ENCODE results near the gene XPNPEP1. TPM values are rescaled to one million over a fixed set of nuclear protein-coding genes. Genes with fewer than 3 reads are reported as not detected.

XPNPEP1 gene
- 100 to 1,000 TPM in 3 of 4 donors, 10 to 100 TPM in 1; 76.6 to 138 (median 112) TPM for polyA plus RNA-seq
- long read RNA-seq, donor 1, transcript XPNPEP1-202 (7 exons, 881 nt), result minor isoform, 14 of 81 reads
- long read RNA-seq, donor 1, transcript XPNPEP1-218 (21 exons, 2,539 nt), result major isoform, 29 of 81 reads
- long read RNA-seq, donor 1, partial matches to known transcripts, result 35 of 81 reads
- long read RNA-seq, donor 1, other reads (novel, unspliced or antisense), result 0 of 81 reads
- long read RNA-seq, donor 2, transcript XPNPEP1-218 (21 exons, 2,539 nt), result major isoform, 7 of 9 reads
- long read RNA-seq, donor 2, partial matches to known transcripts, result 0 of 9 reads
- long read RNA-seq, donor 2, other reads (novel, unspliced or antisense), result 0 of 9 reads
- long read RNA-seq, donor 3, transcript XPNPEP1-202 (7 exons, 881 nt), result major isoform, 6 of 16 reads
- long read RNA-seq, donor 3, partial matches to known transcripts, result 7 of 16 reads
- long read RNA-seq, donor 3, other reads (novel, unspliced or antisense), result 0 of 16 reads
- long read RNA-seq, donor 4, result 0 reads
- long read RNA-seq, donor 5, partial matches to known transcripts, result 10 of 13 reads
- long read RNA-seq, donor 5, other reads (novel, unspliced or antisense), result 0 of 13 reads
- long read RNA-seq, donor 6, transcript XPNPEP1-218 (21 exons, 2,539 nt), result major isoform, 14 of 44 reads
- long read RNA-seq, donor 6, transcript XPNPEP1-202 (7 exons, 881 nt), result minor isoform, 6 of 44 reads
- long read RNA-seq, donor 6, partial matches to known transcripts, result 24 of 44 reads
- long read RNA-seq, donor 6, other reads (novel, unspliced or antisense), result 0 of 44 reads
- long read RNA-seq, donor 7, result 0 reads
- long read RNA-seq, donor 8, partial matches to known transcripts, result 0 of 3 reads
- long read RNA-seq, donor 8, other reads (novel, unspliced or antisense), result 0 of 3 reads
- long read RNA-seq, donor 9, partial matches to known transcripts, result 0 of 3 reads
- long read RNA-seq, donor 9, other reads (novel, unspliced or antisense), result 0 of 3 reads
- long read RNA-seq, donor 10, transcript XPNPEP1-218 (21 exons, 2,539 nt), result major isoform, 15 of 16 reads
- long read RNA-seq, donor 10, partial matches to known transcripts, result 0 of 16 reads
- long read RNA-seq, donor 10, other reads (novel, unspliced or antisense), result 0 of 16 reads

DNA sequence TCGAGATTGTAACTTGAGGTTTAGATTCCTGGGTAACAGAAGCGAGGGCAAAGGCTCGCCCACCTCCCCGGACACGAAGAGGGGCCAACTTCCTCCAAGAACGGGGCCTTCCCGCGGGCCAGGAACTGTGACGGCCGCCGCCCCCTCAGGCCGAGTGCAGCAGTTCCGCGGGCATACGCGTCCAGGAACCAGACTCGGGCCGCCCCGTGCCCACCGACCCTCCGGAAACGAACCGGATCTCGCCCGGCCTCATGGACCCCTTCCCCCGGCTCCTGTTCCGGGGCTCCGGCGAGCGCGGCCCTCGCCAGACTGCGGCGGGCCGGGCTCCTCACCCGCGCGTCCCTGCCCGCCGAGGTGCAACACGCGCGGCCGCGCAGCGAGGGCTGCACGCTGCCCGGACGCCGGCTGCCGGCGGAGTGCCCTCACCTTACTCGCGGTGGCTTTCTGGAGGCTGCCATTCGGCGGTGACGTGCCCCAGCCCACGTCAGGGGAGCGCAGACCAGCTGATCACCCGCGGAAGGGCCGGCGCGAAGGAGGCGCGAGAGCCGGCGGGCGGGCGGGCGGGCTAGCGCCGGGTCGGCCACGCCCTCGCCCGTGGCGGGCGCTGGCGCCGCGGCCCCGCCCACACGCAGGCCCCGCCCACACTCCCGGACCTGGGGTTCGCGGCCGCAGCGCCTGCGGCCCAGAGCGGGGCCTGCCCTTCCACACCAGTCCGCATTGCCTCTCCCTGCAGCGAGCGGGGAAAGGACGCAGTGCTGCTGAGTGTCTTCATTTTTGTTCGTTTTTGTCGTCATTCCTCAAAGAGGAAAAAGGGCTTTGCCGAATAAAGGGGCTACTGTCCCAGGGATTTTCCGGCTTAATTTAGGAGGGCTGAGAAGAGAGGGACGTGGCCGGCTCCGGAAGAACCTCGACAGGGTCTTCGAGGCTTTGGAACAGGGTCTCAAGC lies at the start of gene XPNPEP1:
TSS of gene XPNPEP1 (minus strand) at position 536 of the 946 bp plus-strand sequence. CDS start at position 458, 78 bp downstream.
- no peaks in the 10 kb centered on the region for H3K27me3 ChIP-seq (ENCODE audit: control insufficient read depth in 3 of 3, insufficient read depth in 3 of 3, low read length in 3 of 3)
- DNase-seq (peak; percentile 91 to 95), FAIRE-seq (no peak)
- WGBS, 3 donors, result 1 to 2% (median 2%) methylated on average over 79 to 105 of the region's 105 CpGs
- H3K4me1 ChIP-seq (ENCODE audit: control insufficient read depth in 3 of 3, insufficient read depth in 2 of 3, low read depth in 1 of 3, low read length in 2 of 3), result peaks cover 2 to 24% (median 11%) of the 10 kb centered on the region in 3 donors
- H3K4me3 ChIP-seq (ENCODE audit: low read depth in 1 of 3, low read length in 3 of 3), result peak within 1 kb of the TSS; percentile 79 to 90 (median 82)
- H3K9me3 ChIP-seq (ENCODE audit: control insufficient read depth in 2 of 2, insufficient read depth in 1 of 2, low read depth in 1 of 2, low read length in 1 of 2), result no peaks in the 10 kb centered on the region
- peaks cover 0 to 10% (median 0%) of the 10 kb centered on the region in 3 donors for H3K36me3 ChIP-seq (ENCODE audit: control insufficient read depth in 3 of 3, insufficient read depth in 2 of 3, low read depth in 1 of 3, low read length in 3 of 3)
- H3K27ac ChIP-seq (ENCODE audit: low read depth in 1 of 3, low read length in 2 of 3), result peak within 1 kb of the TSS; percentile 94 to 97 (median 95)

DNA sequence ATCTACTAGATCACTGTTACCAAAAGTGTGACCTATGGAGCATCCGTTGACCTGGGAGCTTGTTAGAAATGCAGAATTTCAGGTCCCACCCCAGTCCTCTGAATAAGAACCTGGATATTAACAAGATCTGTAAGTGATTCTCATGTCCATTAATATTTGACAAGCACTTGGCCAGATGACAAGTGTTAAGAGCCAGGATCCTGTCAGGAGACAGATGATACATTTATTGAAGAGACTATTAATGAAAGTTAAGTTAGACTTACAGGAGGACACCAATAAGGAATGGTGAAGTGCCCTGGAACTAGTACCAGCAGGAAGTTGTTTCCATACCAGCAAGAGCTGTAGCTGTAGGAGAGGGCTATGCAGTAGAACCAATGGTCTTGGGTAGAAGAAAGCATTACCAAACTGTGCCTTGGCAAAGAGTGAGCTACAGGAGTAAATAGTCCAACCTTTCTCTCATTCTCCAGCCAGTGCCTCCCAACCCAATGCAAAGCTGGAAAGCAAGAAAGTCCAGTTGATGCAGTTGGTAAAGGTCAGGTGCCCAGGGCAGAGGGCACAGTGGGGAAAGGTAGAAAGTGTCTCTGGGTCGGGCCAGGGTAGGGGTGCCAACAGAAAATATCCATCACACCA lies 49.2 kb upstream of the XPNPEP1 start:
- peak in 1 of 2 donors; percentile 58 for DNase-seq
- no peak for FAIRE-seq
- H3K4me1 ChIP-seq (ENCODE audit: control insufficient read depth in 3 of 3, insufficient read depth in 2 of 3, low read depth in 1 of 3, low read length in 2 of 3), result peaks cover 7 to 85% (median 30%) of the 10 kb centered on the region in 3 donors
- H3K9me3 ChIP-seq (ENCODE audit: control insufficient read depth in 2 of 2, insufficient read depth in 1 of 2, low read depth in 1 of 2, low read length in 1 of 2), result no peaks in the 10 kb centered on the region
- H3K27me3 ChIP-seq (ENCODE audit: control insufficient read depth in 3 of 3, insufficient read depth in 3 of 3, low read length in 3 of 3), result no peaks in the 10 kb centered on the region
- H3K27ac ChIP-seq (ENCODE audit: low read depth in 1 of 3, low read length in 2 of 3), result peak overlapping the region in 2 of 3 donors; percentile 21 to 74
- no peaks in the 10 kb centered on the region for H3K36me3 ChIP-seq (ENCODE audit: control insufficient read depth in 3 of 3, insufficient read depth in 2 of 3, low read depth in 1 of 3, low read length in 3 of 3)
- 48 to 85% (median 55%) methylated on average over 2 of the region's 2 CpGs for WGBS, 3 donors
- H3K4me3 ChIP-seq (ENCODE audit: low read depth in 1 of 3, low read length in 3 of 3), result no peak overlapping the region

DNA sequence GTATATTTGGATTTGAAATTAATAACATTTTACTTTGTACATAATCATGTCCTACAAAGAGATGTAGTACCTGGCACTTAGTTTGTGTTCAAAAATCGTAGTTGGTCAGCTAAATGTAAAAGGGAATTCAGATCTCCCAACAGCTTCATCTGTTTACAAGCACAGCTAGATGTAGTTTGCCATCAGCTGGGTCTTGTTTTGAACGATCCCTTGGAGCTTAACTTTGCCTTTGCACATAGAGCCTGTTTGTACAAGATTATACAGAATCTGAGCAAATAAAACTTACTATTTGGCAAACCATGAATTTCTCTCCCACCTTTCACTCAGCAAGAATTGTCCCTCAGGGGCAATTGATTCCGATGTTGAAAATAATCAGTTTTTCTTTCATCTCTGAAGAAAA lies 48.3 kb upstream of the XPNPEP1 start:
- 66 to 78% (median 67%) methylated on average over 3 of the region's 3 CpGs for WGBS, 3 donors
- H3K36me3 ChIP-seq (ENCODE audit: control insufficient read depth in 3 of 3, insufficient read depth in 2 of 3, low read depth in 1 of 3, low read length in 3 of 3), result no peaks in the 10 kb centered on the region
- no peaks in the 10 kb centered on the region for H3K27me3 ChIP-seq (ENCODE audit: control insufficient read depth in 3 of 3, insufficient read depth in 3 of 3, low read length in 3 of 3)
- peak overlapping the region in 1 of 3 donors; percentile 74 for H3K27ac ChIP-seq (ENCODE audit: low read depth in 1 of 3, low read length in 2 of 3)
- H3K9me3 ChIP-seq (ENCODE audit: control insufficient read depth in 2 of 2, insufficient read depth in 1 of 2, low read depth in 1 of 2, low read length in 1 of 2), result no peaks in the 10 kb centered on the region
- DNase-seq, result no peak
- FAIRE-seq, result no peak
- peaks cover 9 to 85% (median 30%) of the 10 kb centered on the region in 3 donors for H3K4me1 ChIP-seq (ENCODE audit: control insufficient read depth in 3 of 3, insufficient read depth in 2 of 3, low read depth in 1 of 3, low read length in 2 of 3)
- no peak overlapping the region for H3K4me3 ChIP-seq (ENCODE audit: low read depth in 1 of 3, low read length in 3 of 3)

DNA sequence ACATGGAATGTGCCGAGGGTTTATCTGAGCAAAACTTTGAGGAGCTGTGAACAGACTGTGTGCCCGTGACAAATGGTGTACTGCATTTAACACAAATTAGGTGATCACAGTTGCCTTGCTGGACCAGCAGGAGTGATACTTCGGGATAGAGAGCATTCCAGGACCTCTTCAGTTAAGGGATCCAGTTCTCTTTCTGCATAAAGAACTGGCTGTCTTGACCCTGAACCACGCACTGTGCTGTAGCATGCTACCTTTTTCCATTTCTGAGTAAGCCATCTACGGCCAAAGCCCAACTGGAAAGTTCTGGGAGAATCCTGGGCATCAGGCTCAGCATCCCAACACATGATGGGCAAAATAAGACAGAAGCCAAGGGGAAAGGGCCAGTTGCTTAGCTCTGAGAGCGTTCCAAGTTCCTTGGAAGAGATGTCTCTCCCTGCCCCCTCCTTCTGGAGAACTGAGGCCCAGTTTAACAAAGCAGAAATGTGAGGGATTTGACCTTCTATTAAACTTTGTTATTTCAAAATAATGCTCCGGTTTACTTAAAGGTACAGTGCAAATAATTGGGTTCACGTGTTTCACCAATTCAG lies 46.5 kb upstream of the XPNPEP1 start:
- no peaks in the 10 kb centered on the region for H3K27me3 ChIP-seq (ENCODE audit: control insufficient read depth in 3 of 3, insufficient read depth in 3 of 3, low read length in 3 of 3)
- FAIRE-seq (no peak), DNase-seq (no peak)
- peaks cover 9 to 75% (median 19%) of the 10 kb centered on the region in 3 donors for H3K4me1 ChIP-seq (ENCODE audit: control insufficient read depth in 3 of 3, insufficient read depth in 2 of 3, low read depth in 1 of 3, low read length in 2 of 3)
- no peak overlapping the region for H3K4me3 ChIP-seq (ENCODE audit: low read depth in 1 of 3, low read length in 3 of 3)
- 57 to 66% (median 62%) methylated on average over 8 of the region's 8 CpGs for WGBS, 3 donors
- no peaks in the 10 kb centered on the region for H3K36me3 ChIP-seq (ENCODE audit: control insufficient read depth in 3 of 3, insufficient read depth in 2 of 3, low read depth in 1 of 3, low read length in 3 of 3)
- no peaks in the 10 kb centered on the region for H3K9me3 ChIP-seq (ENCODE audit: control insufficient read depth in 2 of 2, insufficient read depth in 1 of 2, low read depth in 1 of 2, low read length in 1 of 2)
- H3K27ac ChIP-seq (ENCODE audit: low read depth in 1 of 3, low read length in 2 of 3), result peak overlapping the region in 2 of 3 donors; percentile 80 to 87

DNA sequence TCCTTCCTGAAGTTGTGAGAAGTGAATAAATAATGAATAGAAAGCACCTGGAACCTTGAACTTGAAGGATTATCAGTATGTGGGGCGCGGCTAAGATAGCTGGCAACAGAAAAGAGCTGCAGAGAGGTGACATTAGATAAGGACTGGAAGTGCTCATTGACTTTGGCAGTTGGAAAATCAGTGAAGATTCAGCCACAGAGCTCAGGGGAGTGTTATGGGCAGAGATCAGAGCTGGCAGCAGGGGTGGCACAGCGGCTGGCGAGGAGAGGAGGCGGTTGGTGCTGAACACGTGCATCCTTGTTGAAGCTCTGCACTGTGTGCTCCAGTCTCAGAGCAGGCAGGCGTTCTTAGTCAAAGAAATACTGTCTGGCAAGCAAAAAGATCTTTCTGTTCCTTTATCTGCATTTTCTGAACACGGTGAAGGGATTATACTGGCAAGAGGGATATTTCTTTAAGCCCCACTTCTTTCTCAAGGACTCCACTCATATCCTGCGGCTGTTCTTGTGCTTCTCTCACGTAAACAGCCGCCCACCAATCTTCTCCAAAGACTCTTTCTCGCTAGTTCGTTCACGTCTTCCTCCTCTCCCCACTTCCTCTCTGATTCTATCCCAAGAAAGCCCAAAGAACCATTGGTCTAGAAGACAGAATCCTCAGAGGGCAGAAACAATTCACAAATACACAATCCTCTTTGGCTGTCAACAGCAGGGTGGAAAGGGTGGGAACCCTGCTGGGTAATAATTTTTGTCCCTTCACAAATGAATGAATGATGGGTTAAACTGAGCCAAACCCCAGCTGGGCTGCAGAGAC lies 45.8 kb upstream of the XPNPEP1 start:
- WGBS, 3 donors, result 22 to 52% (median 34%) methylated on average over 14 of the region's 14 CpGs
- no peaks in the 10 kb centered on the region for H3K36me3 ChIP-seq (ENCODE audit: control insufficient read depth in 3 of 3, insufficient read depth in 2 of 3, low read depth in 1 of 3, low read length in 3 of 3)
- no peaks in the 10 kb centered on the region for H3K9me3 ChIP-seq (ENCODE audit: control insufficient read depth in 2 of 2, insufficient read depth in 1 of 2, low read depth in 1 of 2, low read length in 1 of 2)
- peak; percentile 82 to 98 for DNase-seq
- no peak overlapping the region for H3K4me3 ChIP-seq (ENCODE audit: low read depth in 1 of 3, low read length in 3 of 3)
- H3K4me1 ChIP-seq (ENCODE audit: control insufficient read depth in 3 of 3, insufficient read depth in 2 of 3, low read depth in 1 of 3, low read length in 2 of 3), result peaks cover 9 to 69% (median 19%) of the 10 kb centered on the region in 3 donors
- H3K27ac ChIP-seq (ENCODE audit: low read depth in 1 of 3, low read length in 2 of 3), result peak overlapping the region; percentile 17 to 87 (median 80)
- no peak for FAIRE-seq
- H3K27me3 ChIP-seq (ENCODE audit: control insufficient read depth in 3 of 3, insufficient read depth in 3 of 3, low read length in 3 of 3), result no peaks in the 10 kb centered on the region

DNA sequence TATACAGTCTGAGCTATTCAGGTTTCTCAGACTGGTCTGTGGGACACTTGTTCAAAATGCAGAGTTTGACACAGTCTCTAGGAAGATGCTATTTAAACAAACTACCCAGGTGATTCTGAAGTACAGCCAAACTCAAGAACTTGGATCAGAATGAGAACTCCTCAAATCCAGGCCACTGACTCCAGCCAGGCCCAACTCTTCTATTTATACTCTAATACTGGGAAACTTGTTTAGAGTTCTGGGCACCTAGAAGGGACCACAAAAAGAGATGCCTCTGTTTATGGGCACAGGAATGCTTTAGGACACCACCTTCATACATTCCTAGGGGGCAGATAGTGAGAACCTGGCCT lies 44.4 kb upstream of the XPNPEP1 start:
- Histone ChIP-seq H3K4me1 (ENCODE audit: control insufficient read depth in 3 of 3, insufficient read depth in 2 of 3, low read depth in 1 of 3, low read length in 2 of 3) (peaks cover 9 to 57% (median 15%) of the 10 kb centered on the region in 3 donors), H3K9me3 (ENCODE audit: control insufficient read depth in 2 of 2, insufficient read depth in 1 of 2, low read depth in 1 of 2, low read length in 1 of 2) (no peaks in the 10 kb centered on the region), H3K27ac (ENCODE audit: low read depth in 1 of 3, low read length in 2 of 3) (peak overlapping the region in 2 of 3 donors; percentile 46 to 76), H3K4me3 (ENCODE audit: low read depth in 1 of 3, low read length in 3 of 3) (no peak overlapping the region), H3K36me3 (ENCODE audit: control insufficient read depth in 3 of 3, insufficient read depth in 2 of 3, low read depth in 1 of 3, low read length in 3 of 3) (no peaks in the 10 kb centered on the region), H3K27me3 (ENCODE audit: control insufficient read depth in 3 of 3, insufficient read depth in 3 of 3, low read length in 3 of 3) (no peaks in the 10 kb centered on the region)
- FAIRE-seq (no peak), DNase-seq (no peak)
